Keratinocyte (primary cell): ENCODE measurements around the gene CCR7.

ENCODE experiments used
- EZH2 ChIP-seq: IDR thresholded peaks from one replicate; pipeline ENCODE4 v1.6.1; 2012; ENCODE audit warnings: inconsistent platforms, mild to moderate bottlenecking, low read length, moderate library complexity
- TF ChIP-seq, protein P1 (sequence below), 3 experiments: IDR thresholded peaks in 1 of 3; conservative IDR thresholded peaks in 1 of 3; optimal IDR thresholded peaks in 1 of 3; 2 replicates in 2 of 3; 3 replicates in 1 of 3; pipeline versions ENCODE3 to v1.5.1; 2011; ENCODE audit warnings: low read length in 3 of 3, mild to moderate bottlenecking in 3 of 3, moderate library complexity in 2 of 3, control low read depth in 1 of 3, inconsistent platforms in 1 of 3; ENCODE audit not compliant: insufficient read depth in 2 of 3; ENCODE audit errors: extremely low read depth in 1 of 3

DNA sequence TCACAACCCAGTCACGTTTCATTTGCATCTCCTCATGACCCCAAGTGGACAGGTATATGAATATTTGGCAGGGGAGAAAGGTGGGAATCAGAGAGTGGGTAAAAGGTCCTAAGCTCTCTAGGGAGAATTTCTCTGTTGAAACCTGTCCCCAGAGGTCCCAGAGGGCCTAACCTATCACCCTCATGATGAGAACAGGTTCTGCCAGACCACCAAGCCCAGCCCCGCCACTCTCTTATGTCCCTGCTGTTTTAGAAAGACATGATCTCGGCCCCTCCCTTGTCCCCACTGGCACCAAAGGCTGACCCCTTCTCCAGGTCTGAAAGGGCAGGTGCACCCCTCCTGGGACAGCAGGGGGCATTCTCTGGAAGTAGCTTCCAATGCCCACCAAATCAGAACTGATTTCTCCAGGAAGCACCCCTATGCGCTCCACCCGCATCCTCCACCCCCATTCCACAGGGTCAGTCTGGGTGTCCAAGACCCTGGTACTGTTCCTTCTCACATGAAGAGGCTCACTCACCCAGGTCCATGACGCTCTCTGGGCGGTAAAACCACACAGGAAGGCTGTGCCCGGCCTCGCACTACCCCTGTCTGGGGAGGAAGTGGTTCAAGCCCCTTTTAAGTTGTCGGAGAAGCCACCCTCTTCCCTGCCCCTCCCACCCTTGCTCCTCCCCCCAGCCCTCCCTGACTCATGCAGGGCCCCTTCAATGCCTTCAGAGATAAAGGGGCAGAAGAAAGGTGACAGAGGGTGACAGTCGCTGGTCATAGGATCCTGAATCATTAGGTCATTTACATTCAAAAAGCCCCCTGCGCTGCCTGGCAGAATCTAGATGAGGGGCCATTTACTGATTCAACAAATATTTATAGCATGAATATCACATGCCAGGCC lies at the start of gene CCR7:
- TF ChIP-seq, protein P1, sequence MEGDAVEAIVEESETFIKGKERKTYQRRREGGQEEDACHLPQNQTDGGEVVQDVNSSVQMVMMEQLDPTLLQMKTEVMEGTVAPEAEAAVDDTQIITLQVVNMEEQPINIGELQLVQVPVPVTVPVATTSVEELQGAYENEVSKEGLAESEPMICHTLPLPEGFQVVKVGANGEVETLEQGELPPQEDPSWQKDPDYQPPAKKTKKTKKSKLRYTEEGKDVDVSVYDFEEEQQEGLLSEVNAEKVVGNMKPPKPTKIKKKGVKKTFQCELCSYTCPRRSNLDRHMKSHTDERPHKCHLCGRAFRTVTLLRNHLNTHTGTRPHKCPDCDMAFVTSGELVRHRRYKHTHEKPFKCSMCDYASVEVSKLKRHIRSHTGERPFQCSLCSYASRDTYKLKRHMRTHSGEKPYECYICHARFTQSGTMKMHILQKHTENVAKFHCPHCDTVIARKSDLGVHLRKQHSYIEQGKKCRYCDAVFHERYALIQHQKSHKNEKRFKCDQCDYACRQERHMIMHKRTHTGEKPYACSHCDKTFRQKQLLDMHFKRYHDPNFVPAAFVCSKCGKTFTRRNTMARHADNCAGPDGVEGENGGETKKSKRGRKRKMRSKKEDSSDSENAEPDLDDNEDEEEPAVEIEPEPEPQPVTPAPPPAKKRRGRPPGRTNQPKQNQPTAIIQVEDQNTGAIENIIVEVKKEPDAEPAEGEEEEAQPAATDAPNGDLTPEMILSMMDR (optimal IDR thresholded peaks at IDR 0.05 in 1 of 3, IDR thresholded peaks at IDR 0.05 in 1 of 3, conservative IDR thresholded peaks at IDR 0.05 in 1 of 3; ENCODE audit: extremely low read depth in 1 of 3, insufficient read depth in 2 of 3, low read length in 3 of 3): no peak
- no peak for TF ChIP-seq EZH2
